ENCODE data around the gene MCM10.

- TF ChIP-seq CTCF (IDR thresholded peaks at IDR 0.05; ENCODE audit: insufficient read depth, low read depth, low read length) (no peak), EZH2 (IDR thresholded peaks at IDR 0.05; ENCODE audit: insufficient read depth, low read length) (no peak)
These were observed 39.9 kb upstream of the MCM10 start for GRCh38 chr10:13121500-13121854.
